ENCODE measurements around the gene JPT2. TPM values are rescaled to one million over a fixed set of nuclear protein-coding genes. Genes with fewer than 3 reads are reported as not detected.

The JPT2 gene
- total RNA-seq, 4 donors from 2014 or later, result 22.6 to 59.2 (median 35.0) TPM

- H3K27ac ChIP-seq, result no peak overlapping the region
- H3K9me3 ChIP-seq, result no peaks in the 10 kb centered on the region
- no peaks in the 10 kb centered on the region for H3K27me3 ChIP-seq
- no peak overlapping the region for H3K4me3 ChIP-seq
- TF ChIP-seq POLR2AphosphoS5 (IDR thresholded peaks at IDR 0.05) (no peak), POLR2A (IDR thresholded peaks at IDR 0.05) (no peak), EP300 (IDR thresholded peaks at IDR 0.05) (no peak)
- TF ChIP-seq, protein P1, sequence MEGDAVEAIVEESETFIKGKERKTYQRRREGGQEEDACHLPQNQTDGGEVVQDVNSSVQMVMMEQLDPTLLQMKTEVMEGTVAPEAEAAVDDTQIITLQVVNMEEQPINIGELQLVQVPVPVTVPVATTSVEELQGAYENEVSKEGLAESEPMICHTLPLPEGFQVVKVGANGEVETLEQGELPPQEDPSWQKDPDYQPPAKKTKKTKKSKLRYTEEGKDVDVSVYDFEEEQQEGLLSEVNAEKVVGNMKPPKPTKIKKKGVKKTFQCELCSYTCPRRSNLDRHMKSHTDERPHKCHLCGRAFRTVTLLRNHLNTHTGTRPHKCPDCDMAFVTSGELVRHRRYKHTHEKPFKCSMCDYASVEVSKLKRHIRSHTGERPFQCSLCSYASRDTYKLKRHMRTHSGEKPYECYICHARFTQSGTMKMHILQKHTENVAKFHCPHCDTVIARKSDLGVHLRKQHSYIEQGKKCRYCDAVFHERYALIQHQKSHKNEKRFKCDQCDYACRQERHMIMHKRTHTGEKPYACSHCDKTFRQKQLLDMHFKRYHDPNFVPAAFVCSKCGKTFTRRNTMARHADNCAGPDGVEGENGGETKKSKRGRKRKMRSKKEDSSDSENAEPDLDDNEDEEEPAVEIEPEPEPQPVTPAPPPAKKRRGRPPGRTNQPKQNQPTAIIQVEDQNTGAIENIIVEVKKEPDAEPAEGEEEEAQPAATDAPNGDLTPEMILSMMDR (IDR thresholded peaks at IDR 0.05), result no peak
- peaks cover 5% of the 10 kb centered on the region for H3K4me1 ChIP-seq
- no peak for DNase-seq (ENCODE audit: low spot score in 2 of 2)
- H3K36me3 ChIP-seq, result peaks cover 61% of the 10 kb centered on the region
Measured at GRCh38 chr16:1691276-1691675, 13.2 kb downstream of the JPT2 start.

- no peak for DNase-seq (ENCODE audit: low spot score in 2 of 2)
- peaks cover 5% of the 10 kb centered on the region for H3K4me1 ChIP-seq
- H3K27ac ChIP-seq, result no peak overlapping the region
- H3K36me3 ChIP-seq, result peaks cover 56% of the 10 kb centered on the region
- no peak overlapping the region for H3K4me3 ChIP-seq
- no peak for TF ChIP-seq POLR2A (IDR thresholded peaks at IDR 0.05)
- TF ChIP-seq, protein P1 (IDR thresholded peaks at IDR 0.05), result no peak
- no peak for TF ChIP-seq POLR2AphosphoS5 (IDR thresholded peaks at IDR 0.05)
- no peak for TF ChIP-seq EP300 (IDR thresholded peaks at IDR 0.05)
- no peaks in the 10 kb centered on the region for H3K9me3 ChIP-seq
- H3K27me3 ChIP-seq, result no peaks in the 10 kb centered on the region
- 76% methylated on average over 21 of the region's 21 CpGs for WGBS
Measured at GRCh38 chr16:1691956-1692355, 13.9 kb downstream of the JPT2 start.

GRCh38 chr16:1696863-1697262 is 18.8 kb downstream of the JPT2 start:
- no peaks in the 10 kb centered on the region for H3K9me3 ChIP-seq
- no peak overlapping the region for H3K27ac ChIP-seq
- H3K4me1 ChIP-seq, result peaks cover 5% of the 10 kb centered on the region
- no peak for DNase-seq (ENCODE audit: low spot score in 2 of 2)
- TF ChIP-seq, protein P1 (IDR thresholded peaks at IDR 0.05), result no peak
- 88% methylated on average over 5 of the region's 5 CpGs for WGBS
- H3K36me3 ChIP-seq, result peaks cover 52% of the 10 kb centered on the region
- no peaks in the 10 kb centered on the region for H3K27me3 ChIP-seq
- no peak overlapping the region for H3K4me3 ChIP-seq

DNA sequence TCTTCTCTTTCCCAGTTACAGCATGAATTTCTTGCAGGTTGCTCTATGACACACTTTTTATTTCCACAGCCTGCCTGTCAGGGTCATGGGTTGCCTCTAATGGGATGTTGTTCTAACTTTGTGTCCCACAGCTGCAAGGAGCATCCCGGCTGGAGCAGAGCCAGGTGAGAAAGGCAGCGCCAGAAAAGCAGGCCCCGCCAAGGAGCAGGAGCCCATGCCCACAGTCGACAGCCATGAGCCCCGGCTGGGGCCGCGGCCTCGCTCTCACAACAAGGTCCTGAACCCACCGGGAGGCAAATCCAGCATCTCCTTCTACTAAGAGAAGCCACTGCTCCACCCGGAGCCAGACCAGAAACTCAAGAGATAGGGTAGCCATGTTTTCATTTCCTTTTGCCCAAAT is 20.6 kb downstream of the JPT2 start:
- Histone ChIP-seq H3K4me1 (peaks cover 5% of the 10 kb centered on the region), H3K27me3 (no peaks in the 10 kb centered on the region), H3K27ac (no peak overlapping the region), H3K4me3 (no peak overlapping the region), H3K36me3 (peaks cover 37% of the 10 kb centered on the region), H3K9me3 (no peaks in the 10 kb centered on the region)
- 91% methylated on average over 10 of the region's 10 CpGs for whole genome bisulfite sequencing
- DNase-seq (ENCODE audit: low spot score in 2 of 2), result no peak
- TF ChIP-seq EP300 (IDR thresholded peaks at IDR 0.05), result no peak
- TF ChIP-seq POLR2AphosphoS5 (IDR thresholded peaks at IDR 0.05), result no peak
- no peak for TF ChIP-seq POLR2A (IDR thresholded peaks at IDR 0.05)
- TF ChIP-seq, protein P1 (IDR thresholded peaks at IDR 0.05), result no peak

GRCh38 chr16:1700246-1700645 is 22.2 kb downstream of the JPT2 start:
- WGBS, result 81% methylated on average over 3 of the region's 3 CpGs
- H3K27ac ChIP-seq, result no peak overlapping the region
- TF ChIP-seq EP300 (IDR thresholded peaks at IDR 0.05), result no peak
- TF ChIP-seq POLR2A (IDR thresholded peaks at IDR 0.05), result no peak
- TF ChIP-seq POLR2AphosphoS5 (IDR thresholded peaks at IDR 0.05), result no peak
- TF ChIP-seq, protein P1 (IDR thresholded peaks at IDR 0.05), result no peak

More at GRCh38 chr16:1700246-1700645, 22.2 kb downstream of the JPT2 start:
- Histone ChIP-seq H3K4me3 (no peak overlapping the region), H3K4me1 (peaks cover 14% of the 10 kb centered on the region), H3K36me3 (peaks cover 26% of the 10 kb centered on the region), H3K27me3 (no peaks in the 10 kb centered on the region), H3K9me3 (no peaks in the 10 kb centered on the region)
- no peak for DNase-seq (ENCODE audit: low spot score in 2 of 2)

All from suprapubic skin (tissue), 4 donors.